WI38 (cell line): ENCODE data around the gene SLX9.

Source experiments
- H3K4me3 ChIP-seq: 2 replicates; pipeline ENCODE4 v1.5.1; 2011; ENCODE audit warnings: low read depth, mild to moderate bottlenecking, control low read depth, low read length
- CTCF ChIP-seq: IDR thresholded peaks from 2 replicates; pipeline ENCODE4 v1.5.1; 2012; ENCODE audit warnings: low read depth, mild to moderate bottlenecking, control low read depth, low read length

Gene SLX9

GRCh38 chr21:45006536-45007095 lies 66.8 kb downstream of the SLX9 start:
- no peak for TF ChIP-seq CTCF
- no peak overlapping the region for H3K4me3 ChIP-seq

DNA sequence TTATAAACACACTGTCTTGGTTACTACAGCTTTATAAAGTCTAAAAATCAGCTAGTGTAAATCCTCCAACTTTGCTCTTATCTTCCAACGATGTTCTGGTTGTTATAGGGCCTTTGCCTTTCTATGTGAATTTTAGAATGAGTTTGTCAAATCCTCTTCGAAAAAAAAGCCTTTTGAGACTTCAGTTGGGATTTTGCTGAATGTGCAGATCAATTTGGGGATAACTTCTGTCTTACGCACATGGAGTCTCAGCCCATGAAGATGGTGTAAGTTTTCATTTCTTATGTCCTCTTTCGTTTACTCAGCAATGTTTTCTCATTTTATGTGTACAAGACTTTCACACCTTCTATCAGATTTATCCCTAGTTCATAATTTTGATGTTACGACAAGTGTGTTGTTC lies 69.8 kb downstream of the SLX9 start:
- H3K4me3 ChIP-seq = no peak overlapping the region
- no peak for TF ChIP-seq CTCF

DNA sequence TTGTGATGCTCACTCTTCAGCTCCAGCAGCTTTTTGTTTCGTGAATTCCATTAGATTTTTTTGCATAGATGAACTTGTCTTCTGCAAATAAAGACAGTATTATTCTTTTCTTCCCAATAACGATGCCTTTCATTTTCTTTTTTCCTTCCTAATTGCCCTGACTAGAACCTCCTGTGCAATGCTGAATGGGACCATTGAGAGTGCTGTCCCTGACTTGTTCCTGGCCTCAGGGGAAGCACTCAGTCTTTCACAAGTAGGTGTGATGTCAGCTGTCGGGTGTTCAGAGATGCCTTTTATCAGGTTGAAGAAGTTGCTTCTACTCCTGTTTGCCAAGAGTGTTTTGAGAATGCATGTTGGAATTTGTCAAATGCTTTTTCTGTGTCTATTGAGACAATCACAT lies 70.3 kb downstream of the SLX9 start:
- TF ChIP-seq CTCF = no peak
- H3K4me3 ChIP-seq = no peak overlapping the region

- no peak overlapping the region for H3K4me3 ChIP-seq
- no peak for TF ChIP-seq CTCF
Measured at GRCh38 chr21:45010860-45011259, 71.0 kb downstream of the SLX9 start.

DNA sequence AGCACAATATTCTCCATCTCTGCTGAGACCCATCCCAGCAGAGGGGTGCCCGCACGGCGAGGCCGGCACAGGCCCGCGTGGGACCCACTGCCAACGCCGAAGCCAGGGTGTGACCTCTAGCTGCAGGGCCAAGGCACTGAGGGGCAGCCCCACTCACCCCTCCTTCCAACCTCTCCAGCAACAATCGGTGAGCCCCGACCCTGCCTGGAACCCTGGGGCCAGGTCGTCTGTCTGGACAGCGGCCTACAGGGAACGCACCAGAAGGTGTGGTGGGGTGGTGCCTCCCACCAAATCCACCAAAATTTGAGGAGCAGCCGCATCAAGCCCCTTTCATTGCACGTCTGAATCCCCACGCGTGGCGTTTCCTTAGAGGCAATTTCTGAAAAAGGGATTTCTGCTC lies 71.6 kb downstream of the SLX9 start:
- no peak for TF ChIP-seq CTCF

GRCh38 chr21:45011911-45012661 lies 72.3 kb downstream of the SLX9 start:
- H3K4me3 ChIP-seq = no peak overlapping the region

More for the DNA sequence above, 71.6 kb downstream of the SLX9 start:
- no peak overlapping the region for H3K4me3 ChIP-seq

More at GRCh38 chr21:45011911-45012661, 72.3 kb downstream of the SLX9 start:
- no peak for TF ChIP-seq CTCF
